GM18517 (cell line): Measurements from ENCODE around the gene TMPRSS5.
"Not testable (repeated sequence)": the region's sequence is repeated elsewhere in the genome, so short reads cannot be mapped to it uniquely, and the experiment has no call there.

ENCODE experiments used
- ATAC-seq: cut with Tn5 transposase; IDR thresholded peaks from one replicate; pipeline ENCODE4 v1.9.1; 2021; ENCODE audit warnings: mild to moderate bottlenecking, moderate library complexity; ENCODE audit not compliant: unreplicated experiment

Gene TMPRSS5

GRCh38 chr11:113697756-113698407, 8.2 kb downstream of the TMPRSS5 start:
- no peak for ATAC-seq

GRCh38 chr11:113697111-113697510, 9.0 kb downstream of the TMPRSS5 start:
- no peak for ATAC-seq

- ATAC-seq: no peak
These were observed 10.9 kb downstream of the TMPRSS5 start for GRCh38 chr11:113695207-113695606.

GRCh38 chr11:113694390-113694789, 11.7 kb downstream of the TMPRSS5 start:
- ATAC-seq: no peak

- ATAC-seq: no peak
These were observed 13.1 kb downstream of the TMPRSS5 start for GRCh38 chr11:113693030-113693429.

- ATAC-seq: no peak
These were observed 15.2 kb downstream of the TMPRSS5 start for GRCh38 chr11:113690619-113691569.

- no peak for ATAC-seq
These were observed 16.1 kb downstream of the TMPRSS5 start for GRCh38 chr11:113689768-113690618.

GRCh38 chr11:113685654-113686359, 20.3 kb downstream of the TMPRSS5 start:
- peak; percentile 56 for ATAC-seq

- ATAC-seq: no peak
These were observed 21.6 kb downstream of the TMPRSS5 start for GRCh38 chr11:113684496-113684895.

GRCh38 chr11:113683481-113684046, 22.5 kb downstream of the TMPRSS5 start:
- no peak for ATAC-seq

GRCh38 chr11:113681711-113682413, 24.2 kb downstream of the TMPRSS5 start:
- ATAC-seq: no peak

- ATAC-seq: no peak
These were observed 24.8 kb downstream of the TMPRSS5 start for GRCh38 chr11:113681282-113681681.

- no peak for ATAC-seq
These were observed 28.4 kb downstream of the TMPRSS5 start for GRCh38 chr11:113677685-113678084.

GRCh38 chr11:113675565-113675964, 30.5 kb downstream of the TMPRSS5 start:
- ATAC-seq: no peak

GRCh38 chr11:113675003-113675561, 31.0 kb downstream of the TMPRSS5 start:
- ATAC-seq: peak; percentile 73

GRCh38 chr11:113674397-113674685, 31.8 kb downstream of the TMPRSS5 start:
- no peak for ATAC-seq

- no peak for ATAC-seq
These were observed 32.3 kb downstream of the TMPRSS5 start for GRCh38 chr11:113673550-113674396.

GRCh38 chr11:113671914-113672313, 34.2 kb downstream of the TMPRSS5 start:
- ATAC-seq: not testable (repeated sequence)

GRCh38 chr11:113670831-113671215, 35.3 kb downstream of the TMPRSS5 start:
- ATAC-seq: no peak
